Endothelial cell (in vitro differentiated cells): ENCODE data around the gene ARMH1. TPM values are rescaled to one million over a fixed set of nuclear protein-coding genes. Genes with fewer than 3 reads are reported as not detected.

Source experiments
- DNase-seq: peaks from one replicate; pipeline ENCODE4 v3.0.0; 2021; ENCODE audit warnings: low spot score
- H3K27ac Mint-ChIP-seq: one replicate; pipeline ENCODE4 v1.8.0; 2021; ENCODE audit warnings: mixed read lengths, inconsistent platforms; ENCODE audit not compliant: unreplicated experiment
- H3K27me3 Mint-ChIP-seq: one replicate; pipeline ENCODE4 v1.8.0; 2021; ENCODE audit warnings: mild to moderate bottlenecking, moderate library complexity, mixed read lengths, inconsistent platforms; ENCODE audit not compliant: unreplicated experiment
- H3K36me3 Mint-ChIP-seq: one replicate; pipeline ENCODE4 v1.8.0; 2021; ENCODE audit warnings: mild to moderate bottlenecking, low read depth, mixed read lengths, inconsistent platforms; ENCODE audit not compliant: unreplicated experiment
- H3K4me1 Mint-ChIP-seq: one replicate; pipeline ENCODE4 v1.8.0; 2021; ENCODE audit warnings: mild to moderate bottlenecking, mixed read lengths, inconsistent platforms; ENCODE audit not compliant: unreplicated experiment
- H3K4me3 Mint-ChIP-seq: one replicate; pipeline ENCODE4 v1.8.0; 2021; ENCODE audit warnings: mild to moderate bottlenecking, mixed read lengths, inconsistent platforms; ENCODE audit not compliant: unreplicated experiment
- H3K9me3 Mint-ChIP-seq: one replicate; pipeline ENCODE4 v1.8.0; 2021; ENCODE audit warnings: mixed read lengths, inconsistent platforms; ENCODE audit not compliant: unreplicated experiment
- CTCF ChIP-seq: fragments of 200-600 bp; sonication (generic); IDR thresholded peaks from one replicate; pipeline ENCODE4 v1.5.0; 2021; ENCODE audit warnings: antibody characterized with exemption; ENCODE audit not compliant: unreplicated experiment
- total RNA-seq: library from RNA; stranded (reverse); fragmentation: NEBNext Ultra II Directional; extraction: Animal tissue kit (Norgen Biotek cat#: 25700); gene quantifications from one replicate; pipeline ENCODE4 v1.2.1, GENCODE V29; 2021; ENCODE audit not compliant: unreplicated experiment

ARMH1 gene
- total RNA-seq, 1 donor from 2014 or later, result 4.1 TPM

GRCh38 chr1:44675186-44675585 is 672 bp downstream of the ARMH1 start:
- no peak for DNase-seq
- peak overlapping the region; percentile 34 for H3K27ac Mint-ChIP-seq
- H3K4me3 Mint-ChIP-seq, result peak overlapping the region; percentile 93
- peaks cover 13% of the 10 kb centered on the region for H3K27me3 Mint-ChIP-seq
- no peaks in the 10 kb centered on the region for H3K9me3 Mint-ChIP-seq
- no peak for TF ChIP-seq CTCF
- peaks cover 6% of the 10 kb centered on the region for H3K36me3 Mint-ChIP-seq
- peaks cover 41% of the 10 kb centered on the region for H3K4me1 Mint-ChIP-seq

- Mint-ChIP-seq H3K9me3 (no peaks in the 10 kb centered on the region), H3K27ac (no peak overlapping the region), H3K27me3 (peaks cover 16% of the 10 kb centered on the region), H3K4me3 (no peak overlapping the region), H3K4me1 (peaks cover 33% of the 10 kb centered on the region), H3K36me3 (peaks cover 6% of the 10 kb centered on the region)
- DNase-seq, result no peak
- no peak for TF ChIP-seq CTCF
Observed at GRCh38 chr1:44676484-44677200, 2.1 kb downstream of the ARMH1 start.

GRCh38 chr1:44677201-44677766 is 2.8 kb downstream of the ARMH1 start:
- no peak overlapping the region for H3K27ac Mint-ChIP-seq
- H3K27me3 Mint-ChIP-seq, result peaks cover 17% of the 10 kb centered on the region
- no peak overlapping the region for H3K4me3 Mint-ChIP-seq
- peaks cover 32% of the 10 kb centered on the region for H3K4me1 Mint-ChIP-seq
- TF ChIP-seq CTCF, result peak; percentile 70
- no peaks in the 10 kb centered on the region for H3K9me3 Mint-ChIP-seq
- peaks cover 6% of the 10 kb centered on the region for H3K36me3 Mint-ChIP-seq
- DNase-seq, result no peak

- DNase-seq, result no peak
- peaks cover 17% of the 10 kb centered on the region for H3K27me3 Mint-ChIP-seq
- H3K4me3 Mint-ChIP-seq, result no peak overlapping the region
- peaks cover 6% of the 10 kb centered on the region for H3K36me3 Mint-ChIP-seq
- no peaks in the 10 kb centered on the region for H3K9me3 Mint-ChIP-seq
- H3K4me1 Mint-ChIP-seq, result peaks cover 24% of the 10 kb centered on the region
- TF ChIP-seq CTCF, result no peak
- H3K27ac Mint-ChIP-seq, result no peak overlapping the region
Observed at GRCh38 chr1:44678120-44678519, 3.6 kb downstream of the ARMH1 start.

GRCh38 chr1:44678626-44679025 is 4.1 kb downstream of the ARMH1 start:
- H3K4me3 Mint-ChIP-seq, result no peak overlapping the region
- peaks cover 16% of the 10 kb centered on the region for H3K27me3 Mint-ChIP-seq
- H3K4me1 Mint-ChIP-seq, result peaks cover 19% of the 10 kb centered on the region
- peaks cover 6% of the 10 kb centered on the region for H3K36me3 Mint-ChIP-seq
- no peak for TF ChIP-seq CTCF
- no peaks in the 10 kb centered on the region for H3K9me3 Mint-ChIP-seq
- no peak for DNase-seq
- H3K27ac Mint-ChIP-seq, result no peak overlapping the region
